H9 (cell line): ENCODE results near the gene HEPHL1. TPM values are rescaled to one million over a fixed set of nuclear protein-coding genes. Genes with fewer than 3 reads are reported as not detected.

ENCODE experiments used
- DNase-seq: peaks from one replicate; pipeline ENCODE4 v3.0.0-alpha.2; 2017
- H2AFZ ChIP-seq: one replicate; pipeline ENCODE4 v1.6.1; 2013; ENCODE audit warnings: mild to moderate bottlenecking, low read length, control low read depth, moderate library complexity
- H2AK5ac ChIP-seq: 2 replicates; pipeline ENCODE4 v1.6.1; 2013; ENCODE audit warnings: low read length, control low read depth, mixed read lengths; ENCODE audit not compliant: insufficient read length
- H2BK120ac ChIP-seq: one replicate; pipeline ENCODE4 v1.6.1; 2013; ENCODE audit warnings: low read depth, mild to moderate bottlenecking, low read length, control low read depth, inconsistent platforms; ENCODE audit not compliant: poor library complexity, severe bottlenecking
- H2BK12ac ChIP-seq: 2 replicates; pipeline ENCODE4 v1.6.1; 2013; ENCODE audit warnings: low read length, control low read depth, mixed read lengths, low read depth; ENCODE audit not compliant: insufficient read length
- H2BK15ac ChIP-seq: 2 replicates; pipeline ENCODE4 v1.6.1; 2013; ENCODE audit warnings: low read depth, low read length, control low read depth
- H2BK20ac ChIP-seq: one replicate; pipeline ENCODE4 v1.6.1; 2013; ENCODE audit warnings: low read depth, mild to moderate bottlenecking, low read length, control low read depth, inconsistent platforms; ENCODE audit not compliant: poor library complexity, severe bottlenecking
- H2BK5ac ChIP-seq: 2 replicates; pipeline ENCODE4 v1.6.1; 2013; ENCODE audit warnings: low read length, control low read depth, mixed read lengths; ENCODE audit not compliant: insufficient read length
- H3K14ac ChIP-seq: 2 replicates; pipeline ENCODE4 v1.6.1; 2013; ENCODE audit warnings: low read length, control low read depth; ENCODE audit not compliant: insufficient read depth
- H3K18ac ChIP-seq: 2 replicates; pipeline ENCODE4 v1.6.1; 2013; ENCODE audit warnings: low read depth, mild to moderate bottlenecking, mixed read lengths, low read length, control low read depth; ENCODE audit not compliant: insufficient read length
- H3K23ac ChIP-seq: 2 replicates; pipeline ENCODE4 v1.6.1; 2013; ENCODE audit warnings: low read length, control low read depth, mixed read lengths, low read depth; ENCODE audit not compliant: insufficient read length
- H3K23me2 ChIP-seq: 2 replicates; pipeline ENCODE4 v1.6.1; 2013; ENCODE audit warnings: low read depth, mild to moderate bottlenecking, mixed read lengths, low read length, control low read depth; ENCODE audit not compliant: insufficient read length, poor library complexity, severe bottlenecking
- H3K27ac ChIP-seq: 2 replicates; pipeline ENCODE4 v1.5.1; 2013; ENCODE audit warnings: low read length, control low read depth, mixed read lengths, low read depth; ENCODE audit not compliant: insufficient read length
- H3K27me3 ChIP-seq: 2 replicates; pipeline ENCODE4 v1.6.1; 2013; ENCODE audit warnings: low read length, control low read depth, inconsistent platforms; ENCODE audit not compliant: insufficient read depth
- H3K4ac ChIP-seq: 2 replicates; pipeline ENCODE4 v1.6.1; 2013; ENCODE audit warnings: low read depth, mild to moderate bottlenecking, control low read depth, inconsistent platforms, low read length, moderate library complexity
- H3K4me1 ChIP-seq: 2 replicates; pipeline ENCODE4 v1.6.1; 2013; ENCODE audit warnings: low read length, control low read depth, inconsistent platforms; ENCODE audit not compliant: insufficient read depth
- H3K4me2 ChIP-seq: 2 replicates; pipeline ENCODE4 v1.6.1; 2013; ENCODE audit warnings: low read length, control low read depth, mixed read lengths; ENCODE audit not compliant: insufficient read length, insufficient read depth
- H3K56ac ChIP-seq: 2 replicates; pipeline ENCODE4 v1.6.1; 2013; ENCODE audit warnings: low read depth, mild to moderate bottlenecking, mixed read lengths, low read length, control low read depth; ENCODE audit not compliant: insufficient read length
- H3K79me1 ChIP-seq: 2 replicates; pipeline ENCODE4 v1.6.1; 2013; ENCODE audit warnings: low read depth, mild to moderate bottlenecking, moderate library complexity, low read length, control low read depth, inconsistent platforms; ENCODE audit not compliant: insufficient read depth, poor library complexity, severe bottlenecking
- H3K79me2 ChIP-seq: 2 replicates; pipeline ENCODE4 v1.6.1; 2013; ENCODE audit warnings: low read length, control low read depth, inconsistent platforms; ENCODE audit not compliant: insufficient read depth
- H3K9ac ChIP-seq: 2 replicates; pipeline ENCODE4 v1.6.1; 2013; ENCODE audit warnings: low read length, control low read depth, mixed read lengths; ENCODE audit not compliant: insufficient read length; ENCODE audit errors: extremely low read depth
- H3K9me3 ChIP-seq: one replicate; pipeline ENCODE4 v1.6.1; 2013; ENCODE audit warnings: low read depth, low read length, inconsistent platforms; ENCODE audit not compliant: control insufficient read depth
- H3T11ph ChIP-seq: one replicate; pipeline ENCODE4 v1.6.1; 2013; ENCODE audit warnings: mild to moderate bottlenecking, low read length, control low read depth, inconsistent platforms
- H4K20me1 ChIP-seq: one replicate; pipeline ENCODE4 v1.6.1; 2013; ENCODE audit not compliant: control insufficient read depth, insufficient read length, insufficient read depth
- H4K5ac ChIP-seq: 2 replicates; pipeline ENCODE4 v1.6.1; 2013; ENCODE audit warnings: low read depth, mild to moderate bottlenecking, mixed read lengths, low read length, control low read depth; ENCODE audit not compliant: insufficient read length
- H4K8ac ChIP-seq: replicated peaks from 2 replicates; pipeline ENCODE4 v1.6.1; 2013; ENCODE audit warnings: low read length, control low read depth, mixed read lengths, low read depth; ENCODE audit not compliant: insufficient read length
- H4K91ac ChIP-seq: 2 replicates; pipeline ENCODE4 v1.6.1; 2013; ENCODE audit warnings: low read depth, mild to moderate bottlenecking, moderate library complexity, mixed read lengths, low read length, control low read depth; ENCODE audit not compliant: insufficient read length
- H3K27ac Mint-ChIP-seq, 3 experiments: 2 replicates in 2 of 3; 3 replicates in 1 of 3; pipeline ENCODE4 v1.8.0; 2020 to 2021; ENCODE audit warnings: mixed read lengths in 3 of 3, mild to moderate bottlenecking in 1 of 3, moderate library complexity in 1 of 3
- H3K27me3 Mint-ChIP-seq: 2 replicates; pipeline ENCODE4 v1.8.0; 2021; ENCODE audit warnings: low read depth, mild to moderate bottlenecking, moderate library complexity, mixed read lengths
- H3K36me3 Mint-ChIP-seq, 3 experiments: 2 replicates in 2 of 3; 3 replicates in 1 of 3; pipeline ENCODE4 v1.8.0; 2020 to 2021; ENCODE audit warnings: low read depth in 3 of 3, mixed read lengths in 3 of 3; ENCODE audit not compliant: insufficient read depth in 1 of 3
- H3K4me1 Mint-ChIP-seq, 2 experiments: 2 replicates each; pipeline ENCODE4 v1.8.0; 2020; ENCODE audit warnings: mixed read lengths in 2 of 2
- H3K4me3 Mint-ChIP-seq, 2 experiments: 2 replicates in 1 of 2; 3 replicates in 1 of 2; pipeline ENCODE4 v1.8.0; 2020 to 2021; ENCODE audit warnings: mild to moderate bottlenecking in 2 of 2, mixed read lengths in 2 of 2, moderate library complexity in 1 of 2
- H3K9me3 Mint-ChIP-seq, 2 experiments: 2 replicates in 1 of 2; 3 replicates in 1 of 2; pipeline ENCODE4 v1.8.0; 2020; ENCODE audit warnings: mild to moderate bottlenecking in 2 of 2, mixed read lengths in 2 of 2, moderate library complexity in 1 of 2
- WGBS: extraction: QIAGEN DNeasy Blood & Tissue Kit; methylation state at CpG from one replicate; pipeline ENCODE4 v1.1.7; 2013; ENCODE audit warnings: missing lambda C conversion rate, low lambda C conversion rate, mixed read lengths; ENCODE audit not compliant: insufficient read length; ENCODE audit errors: extremely low coverage; 5-methylcytosine and 5-hydroxymethylcytosine counted together
- total RNA-seq: library from RNA; stranded (reverse); gene quantifications from 2 replicates; pipeline ENCODE4 v1.2.1, GENCODE V29; 2021
- TF ChIP-seq, protein P1 (sequence below): fragments of 200-600 bp; sonication (generic); conservative IDR thresholded peaks from 3 replicates; pipeline ENCODE4 v1.8.0; 2021; ENCODE audit warnings: antibody characterized with exemption, mild to moderate bottlenecking

Gene HEPHL1
- total RNA-seq, 1 experiment from 2014 or later = not detected

GRCh38 chr11:94131718-94132115, 110.6 kb downstream of the HEPHL1 start:
- Histone ChIP-seq H2BK15ac (no peak overlapping the region), H3K23me2 (peaks cover 22% of the 10 kb centered on the region), H3K23ac (no peak overlapping the region), H3K56ac (no peak overlapping the region), H3K9ac (no peak overlapping the region), H3K9me3 (no peaks in the 10 kb centered on the region), H3K4me2 (no peak overlapping the region), H3K27me3 (no peaks in the 10 kb centered on the region), H2BK120ac (no peak overlapping the region), H2BK20ac (no peak overlapping the region), H2AK5ac (no peak overlapping the region), H3K18ac (no peak overlapping the region), H2BK12ac (no peak overlapping the region), H4K20me1 (no peaks in the 10 kb centered on the region), H3K27ac (no peak overlapping the region), H3K79me2 (peaks cover 60% of the 10 kb centered on the region), H4K5ac (no peak overlapping the region), H3T11ph (no peak overlapping the region), H3K79me1 (peaks cover 4% of the 10 kb centered on the region), H3K4ac (no peak overlapping the region), H3K14ac (no peak overlapping the region), H2BK5ac (no peak overlapping the region), H2AFZ (no peak overlapping the region), H4K91ac (no peak overlapping the region), H4K8ac (no peak overlapping the region), H3K4me1 (peaks cover 16% of the 10 kb centered on the region; the same call in 1 of the 2 replicates)
- Mint-ChIP-seq H3K4me3 (no peak overlapping the region), H3K27me3 (no peaks in the 10 kb centered on the region; the same call in 1 of the 2 replicates), H3K4me1 (peaks cover 47% of the 10 kb centered on the region in 2 experiments), H3K36me3 (peaks cover 4 to 11% (median 8%) of the 10 kb centered on the region in 3 experiments; a peak in 6 of 7 replicates), H3K9me3 (no peaks in the 10 kb centered on the region; a peak in 1 of 5 replicates), H3K27ac (no peak overlapping the region)
- no CpG with 5 or more reads among the region's 1 CpG for WGBS
- TF ChIP-seq, protein P1, sequence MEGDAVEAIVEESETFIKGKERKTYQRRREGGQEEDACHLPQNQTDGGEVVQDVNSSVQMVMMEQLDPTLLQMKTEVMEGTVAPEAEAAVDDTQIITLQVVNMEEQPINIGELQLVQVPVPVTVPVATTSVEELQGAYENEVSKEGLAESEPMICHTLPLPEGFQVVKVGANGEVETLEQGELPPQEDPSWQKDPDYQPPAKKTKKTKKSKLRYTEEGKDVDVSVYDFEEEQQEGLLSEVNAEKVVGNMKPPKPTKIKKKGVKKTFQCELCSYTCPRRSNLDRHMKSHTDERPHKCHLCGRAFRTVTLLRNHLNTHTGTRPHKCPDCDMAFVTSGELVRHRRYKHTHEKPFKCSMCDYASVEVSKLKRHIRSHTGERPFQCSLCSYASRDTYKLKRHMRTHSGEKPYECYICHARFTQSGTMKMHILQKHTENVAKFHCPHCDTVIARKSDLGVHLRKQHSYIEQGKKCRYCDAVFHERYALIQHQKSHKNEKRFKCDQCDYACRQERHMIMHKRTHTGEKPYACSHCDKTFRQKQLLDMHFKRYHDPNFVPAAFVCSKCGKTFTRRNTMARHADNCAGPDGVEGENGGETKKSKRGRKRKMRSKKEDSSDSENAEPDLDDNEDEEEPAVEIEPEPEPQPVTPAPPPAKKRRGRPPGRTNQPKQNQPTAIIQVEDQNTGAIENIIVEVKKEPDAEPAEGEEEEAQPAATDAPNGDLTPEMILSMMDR = no peak
- no peak for DNase-seq
